ENCODE results near the gene PHLPP1.

- TF ChIP-seq CTCF (IDR thresholded peaks at IDR 0.05) = no peak
- TF ChIP-seq POLR2A (IDR thresholded peaks at IDR 0.05) = no peak
Observed at GRCh38 chr18:62732617-62733016, 17.3 kb downstream of the PHLPP1 start.
